IMR-90 (cell line): ENCODE measurements around the gene BIRC5. TPM values are rescaled to one million over a fixed set of nuclear protein-coding genes. Genes with fewer than 3 reads are reported as not detected.

Source experiments
- ATAC-seq: fragments of 200-7000 bp; cut with Tn5 transposase; 2 replicates; pipeline ENCODE4 v1.9.1; 2020; ENCODE audit warnings: low read depth, mild to moderate bottlenecking, moderate library complexity
- BruUV-seq: library from RNA; stranded (reverse); fragments of 400-500 nt; replicated peaks from 2 replicates; lab custom pipeline; 2021; lab: Mats Ljungman, UMichigan
- CTCF ChIA-PET: fragments of 300-600 bp; formaldehyde crosslinking; extraction: SDS; loops from one replicate; lab custom pipeline; 2021; ENCODE audit warnings: antibody characterized with exemption; lab: Yijun Ruan, JAX
- POLR2A ChIA-PET: fragments of 300-600 bp; sonication (Branson Sonifier 250); formaldehyde crosslinking; loops from one replicate; lab custom pipeline; 2022; ENCODE audit warnings: antibody characterized with exemption; ENCODE audit not compliant: unreplicated experiment; lab: Charles Lee
- DNase-seq: peaks from one replicate; pipeline ENCODE4 v3.0.0; 2013
- H2AFZ ChIP-seq: replicated peaks from 2 replicates; pipeline ENCODE3; 2013; ENCODE audit warnings: low read length, mild to moderate bottlenecking; ENCODE audit not compliant: poor library complexity
- H2AK5ac ChIP-seq: 2 replicates; pipeline ENCODE4 v1.6.1; 2013; ENCODE audit warnings: low read depth, low read length, inconsistent platforms
- H2AK9ac ChIP-seq: replicated peaks from 2 replicates; pipeline ENCODE3; 2013; ENCODE audit warnings: mild to moderate bottlenecking, low read depth, low read length, moderate library complexity; ENCODE audit not compliant: poor library complexity
- H2BK120ac ChIP-seq: 2 replicates; pipeline ENCODE4 v1.6.1; 2013; ENCODE audit warnings: low read depth, low read length, inconsistent platforms
- H2BK15ac ChIP-seq: 3 replicates; pipeline ENCODE4 v1.6.1; 2013; ENCODE audit warnings: low read depth, low read length, inconsistent platforms
- H2BK20ac ChIP-seq: 2 replicates; pipeline ENCODE4 v1.6.1; 2013; ENCODE audit warnings: low read depth, mild to moderate bottlenecking, inconsistent platforms, low read length, moderate library complexity
- H2BK5ac ChIP-seq: 2 replicates; pipeline ENCODE4 v1.6.1; 2013; ENCODE audit warnings: mild to moderate bottlenecking, low read depth, low read length, inconsistent platforms; ENCODE audit not compliant: poor library complexity, severe bottlenecking
- H3K14ac ChIP-seq: replicated peaks from 2 replicates; pipeline ENCODE4 v1.6.1; 2013; ENCODE audit warnings: low read depth, low read length, inconsistent platforms
- H3K18ac ChIP-seq: 2 replicates; pipeline ENCODE4 v1.6.1; 2013; ENCODE audit warnings: low read depth, low read length, control low read depth
- H3K23ac ChIP-seq: 2 replicates; pipeline ENCODE4 v1.6.1; 2013; ENCODE audit warnings: low read depth, low read length, inconsistent platforms
- H3K27ac ChIP-seq: 2 replicates; pipeline ENCODE4 v1.5.1; 2013; ENCODE audit warnings: mild to moderate bottlenecking, control low read depth, low read length; ENCODE audit not compliant: insufficient read depth
- H3K27me3 ChIP-seq: 2 replicates; pipeline ENCODE4 v1.6.1; 2013; ENCODE audit warnings: low read length; ENCODE audit not compliant: control insufficient read depth, insufficient read depth
- H3K36me3 ChIP-seq: 2 replicates; pipeline ENCODE4 v1.6.1; 2013; ENCODE audit warnings: low read length, mixed read lengths; ENCODE audit not compliant: control insufficient read depth, insufficient read depth
- H3K4ac ChIP-seq: 2 replicates; pipeline ENCODE4 v1.6.1; 2013; ENCODE audit warnings: low read depth, low read length, inconsistent platforms
- H3K4me1 ChIP-seq: 2 replicates; pipeline ENCODE4 v1.6.1; 2013; ENCODE audit warnings: low read length, mixed read lengths; ENCODE audit not compliant: control insufficient read depth, insufficient read depth
- H3K4me2 ChIP-seq: 2 replicates; pipeline ENCODE4 v1.6.1; 2013; ENCODE audit warnings: low read depth, mild to moderate bottlenecking, control low read depth, low read length, moderate library complexity
- H3K4me3 ChIP-seq: 2 replicates; pipeline ENCODE4 v1.5.1; 2013; ENCODE audit warnings: low read depth, mild to moderate bottlenecking, control low read depth, low read length, moderate library complexity; ENCODE audit not compliant: insufficient read depth
- H3K56ac ChIP-seq: 2 replicates; pipeline ENCODE4 v1.6.1; 2013; ENCODE audit warnings: low read length, inconsistent platforms; ENCODE audit not compliant: insufficient read depth; ENCODE audit errors: extremely low read depth
- H3K79me1 ChIP-seq, 2 experiments: 2 replicates each; pipeline ENCODE4 v1.6.1; 2013; ENCODE audit warnings: low read length in 2 of 2, inconsistent platforms in 1 of 2, low read depth in 1 of 2
- H3K9ac ChIP-seq: 2 replicates; pipeline ENCODE4 v1.6.1; 2013; ENCODE audit warnings: low read depth, low read length, control low read depth
- H3K9me1 ChIP-seq: 2 replicates; pipeline ENCODE4 v1.6.1; 2013; ENCODE audit warnings: low read length, inconsistent platforms; ENCODE audit not compliant: insufficient read depth
- H3K9me3 ChIP-seq: 2 replicates; pipeline ENCODE4 v1.6.1; 2013; ENCODE audit warnings: low read length; ENCODE audit not compliant: control insufficient read depth, insufficient read depth
- H4K20me1 ChIP-seq: 2 replicates; pipeline ENCODE4 v1.6.1; 2013; ENCODE audit warnings: low read length, inconsistent platforms; ENCODE audit not compliant: insufficient read depth
- H4K5ac ChIP-seq: 2 replicates; pipeline ENCODE4 v1.6.1; 2013; ENCODE audit warnings: mild to moderate bottlenecking, low read depth, low read length, control low read depth
- H4K8ac ChIP-seq, 2 experiments: 2 replicates each; pipeline ENCODE4 v1.6.1; 2013; ENCODE audit warnings: low read depth in 2 of 2, low read length in 2 of 2, control low read depth in 1 of 2, inconsistent platforms in 1 of 2
- H4K91ac ChIP-seq: 2 replicates; pipeline ENCODE4 v1.6.1; 2013; ENCODE audit warnings: low read depth, low read length, inconsistent platforms; ENCODE audit not compliant: insufficient read depth
- SMC3 ChIP-seq: fragments of 150-350 bp; IDR thresholded peaks from 2 replicates; pipeline ENCODE4 v1.6.1; 2016; ENCODE audit warnings: low read depth, mild to moderate bottlenecking, antibody characterized with exemption, low read length, moderate library complexity
- WGBS, 2 experiments: methylation state at CpG; one replicate each; pipeline versions ENCODE4 v1.1.5 to v1.1.7; 2013; ENCODE audit warnings: missing lambda C conversion rate in 2 of 2; ENCODE audit not compliant: insufficient read length in 1 of 2; ENCODE audit errors: extremely low coverage in 2 of 2; 5-methylcytosine and 5-hydroxymethylcytosine counted together
- dilution Hi-C: fragments of 300-500 bp; cut with HindIII; formaldehyde crosslinking; loops from one replicate; pipeline ENCODE4 v1.14.3; 2018; ENCODE audit warnings: low sequenced_read_pairs; ENCODE audit not compliant: unreplicated experiment
- in situ Hi-C: fragments of 300-500 bp; cut with MboI; formaldehyde crosslinking; loops from 3 replicates; pipeline ENCODE4 v1.14.3; 2019; ENCODE audit warnings: low sequenced_read_pairs, inconsistent platforms, mixed read lengths
- intact Hi-C: fragments of 100-400 bp; cut with micrococcal nuclease; formaldehyde crosslinking; loops from 2 replicates; pipeline ENCODE4 v1.10.0; 2022
- polyA plus RNA-seq, 3 experiments: library from polyadenylated mRNA; depleted of rRNA; stranded (reverse); fragments of >200 nt; gene quantifications; 2 replicates each; pipeline ENCODE4 v1.2.3, GENCODE V29; 2012; ENCODE audit warnings: low replicate concordance in 1 of 3
- total RNA-seq: library from RNA; depleted of rRNA; stranded (reverse); fragments of >200 nt; gene quantifications from 2 replicates; pipeline ENCODE4 v1.2.3, GENCODE V29; 2012
- TF ChIP-seq, protein P1 (sequence below): fragments of 150-350 bp; IDR thresholded peaks from 2 replicates; pipeline ENCODE4 v1.6.1; 2017; ENCODE audit warnings: mild to moderate bottlenecking, antibody characterized with exemption, low read length, low read depth

Gene BIRC5
- total and polyA plus RNA-seq, 2 of the 4 experiments (the other 2 are of a cell fraction): 16.6 to 52.7 TPM

DNA sequence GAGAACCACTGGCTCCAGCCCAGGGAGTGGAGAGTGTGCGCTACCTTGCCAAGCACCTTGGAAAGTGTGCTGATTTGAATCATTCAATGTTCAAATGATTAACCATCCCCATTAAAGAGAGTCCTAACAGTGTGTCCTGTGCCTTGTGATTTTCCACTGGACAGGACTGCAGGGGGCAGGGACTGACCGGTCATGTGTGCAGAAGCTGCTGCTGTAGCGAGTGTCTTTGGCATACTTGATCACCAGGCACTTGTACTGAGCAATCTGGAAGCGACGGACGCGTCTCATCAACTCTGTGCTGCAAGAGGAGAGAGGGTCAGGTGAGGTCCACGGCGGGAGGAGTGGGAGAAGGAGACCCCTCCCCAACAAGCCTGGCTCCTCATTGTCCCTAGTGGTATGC lies 29.2 kb upstream of the BIRC5 start:
- in situ Hi-C loops (no loop called here), intact Hi-C loops (no loop called here), dilution Hi-C loops (no loop called here)
- no peak overlapping the region for H2BK5ac ChIP-seq
- H3K56ac ChIP-seq: no peak overlapping the region
- peaks cover 10% of the 10 kb centered on the region for H3K4me1 ChIP-seq
- H3K36me3 ChIP-seq: no peaks in the 10 kb centered on the region; the same call in 1 of the 2 replicates
- no peak overlapping the region for H2BK120ac ChIP-seq
- no peaks in the 10 kb centered on the region for H3K9me3 ChIP-seq
- no peak overlapping the region; the same call in 1 of the 2 replicates for H4K5ac ChIP-seq
- TF ChIP-seq, protein P1, sequence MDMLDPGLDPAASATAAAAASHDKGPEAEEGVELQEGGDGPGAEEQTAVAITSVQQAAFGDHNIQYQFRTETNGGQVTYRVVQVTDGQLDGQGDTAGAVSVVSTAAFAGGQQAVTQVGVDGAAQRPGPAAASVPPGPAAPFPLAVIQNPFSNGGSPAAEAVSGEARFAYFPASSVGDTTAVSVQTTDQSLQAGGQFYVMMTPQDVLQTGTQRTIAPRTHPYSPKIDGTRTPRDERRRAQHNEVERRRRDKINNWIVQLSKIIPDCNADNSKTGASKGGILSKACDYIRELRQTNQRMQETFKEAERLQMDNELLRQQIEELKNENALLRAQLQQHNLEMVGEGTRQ: no peak
- TF ChIP-seq SMC3: no peak
- H2AK5ac ChIP-seq: no peak overlapping the region
- no peaks in the 10 kb centered on the region for H3K27me3 ChIP-seq
- H2AK9ac ChIP-seq: peak overlapping the region; percentile 65
- WGBS, 2 experiments: no CpG with 5 or more reads among the region's 9 CpGs
- H3K23ac ChIP-seq: peak overlapping the region; percentile 55; the same call in 1 of the 2 replicates
- ChIA-PET POLR2A (interaction anchor here (0.7 kb wide), 1 partner anchor 82 kb away, joined by 5 read pairs; no protein-coding TSS in a partner anchor), CTCF (no interaction called here)
- H2BK15ac ChIP-seq: no peak overlapping the region
- H4K20me1 ChIP-seq: 0 out of 2 replicates have a peak, but pooled peaks cover 6% of the 10 kb centered on the region
- H3K9me1 ChIP-seq: peaks cover 12% of the 10 kb centered on the region; the same call in 1 of the 2 replicates
- H3K27ac ChIP-seq: no peak overlapping the region
- no peak overlapping the region for H3K4me3 ChIP-seq
- no peak for ATAC-seq
- H2BK20ac ChIP-seq: no peak overlapping the region
- no peak overlapping the region for H3K14ac ChIP-seq
- H3K18ac ChIP-seq: no peak overlapping the region
- no peak overlapping the region for H3K9ac ChIP-seq
- peaks cover 24 to 63% of the 10 kb centered on the region in 2 experiments for H3K79me1 ChIP-seq
- peak overlapping the region; percentile 36 for H2AFZ ChIP-seq
- H3K4ac ChIP-seq: no peak overlapping the region
- DNase-seq: no peak
- no peak overlapping the region for H3K4me2 ChIP-seq
- H4K91ac ChIP-seq: no peak overlapping the region
- no TSS peak for BruUV-seq
- no peak overlapping the region; a peak in 1 of 4 replicates for H4K8ac ChIP-seq
